Type B pancreatic cell (in vitro differentiated cells): ENCODE data around the gene KAZALD1. TPM values are rescaled to one million over a fixed set of nuclear protein-coding genes. Genes with fewer than 3 reads are reported as not detected.
A peak's percentile ranks its signal among the peaks of the same experiment; 100 is the strongest.

Source experiments
- DNase-seq: peaks from one replicate; pipeline ENCODE4 v3.0.0; 2021; ENCODE audit warnings: mixed read lengths; ENCODE audit not compliant: unreplicated experiment; ENCODE audit errors: extremely low spot score
- H3K27ac Mint-ChIP-seq: 2 replicates; pipeline ENCODE4 v1.8.0; 2021; ENCODE audit warnings: mild to moderate bottlenecking, mixed read lengths
- H3K27me3 Mint-ChIP-seq: 2 replicates; pipeline ENCODE4 v1.8.0; 2021; ENCODE audit warnings: mixed read lengths
- H3K36me3 Mint-ChIP-seq: 2 replicates; pipeline ENCODE4 v1.8.0; 2021; ENCODE audit warnings: mixed read lengths
- H3K4me1 Mint-ChIP-seq: one replicate; pipeline ENCODE4 v1.8.0; 2021; ENCODE audit warnings: mixed read lengths; ENCODE audit not compliant: unreplicated experiment
- H3K4me3 Mint-ChIP-seq: 2 replicates; pipeline ENCODE4 v1.8.0; 2021; ENCODE audit warnings: mild to moderate bottlenecking, mixed read lengths
- H3K9me3 Mint-ChIP-seq: 2 replicates; pipeline ENCODE4 v1.8.0; 2021; ENCODE audit warnings: mixed read lengths
- CTCF ChIP-seq: fragments of 200-600 bp; sonication (generic); conservative IDR thresholded peaks from 2 replicates; pipeline ENCODE4 v1.5.0; 2021; ENCODE audit warnings: antibody characterized with exemption, mild to moderate bottlenecking
- total RNA-seq: library from RNA; stranded (reverse); gene quantifications from 2 replicates; pipeline ENCODE4 v1.2.1, GENCODE V29; 2021; ENCODE audit warnings: low replicate concordance

The KAZALD1 gene
- total RNA-seq, 1 donor from 2014 or later: 17.1 TPM

GRCh38 chr10:101053516-101053915 is 8.3 kb upstream of the KAZALD1 start:
- no peak for DNase-seq
- no peak overlapping the region for H3K4me3 Mint-ChIP-seq
- peaks cover 4% of the 10 kb centered on the region for H3K36me3 Mint-ChIP-seq
- H3K27ac Mint-ChIP-seq: no peak overlapping the region
- peaks cover 38% of the 10 kb centered on the region for H3K27me3 Mint-ChIP-seq
- no peak for TF ChIP-seq CTCF
- H3K9me3 Mint-ChIP-seq: no peaks in the 10 kb centered on the region
- H3K4me1 Mint-ChIP-seq: peaks cover 12% of the 10 kb centered on the region

- no peak for DNase-seq
- Mint-ChIP-seq H3K4me1 (peaks cover 10% of the 10 kb centered on the region), H3K27me3 (peaks cover 30% of the 10 kb centered on the region), H3K36me3 (peaks cover 4% of the 10 kb centered on the region), H3K9me3 (no peaks in the 10 kb centered on the region), H3K4me3 (no peak overlapping the region), H3K27ac (no peak overlapping the region)
- no peak for TF ChIP-seq CTCF
These were observed 7.4 kb upstream of the KAZALD1 start for GRCh38 chr10:101054351-101054750.

- Mint-ChIP-seq H3K4me1 (peaks cover 16% of the 10 kb centered on the region), H3K27me3 (peaks cover 25% of the 10 kb centered on the region), H3K36me3 (peaks cover 4% of the 10 kb centered on the region), H3K9me3 (no peaks in the 10 kb centered on the region), H3K4me3 (no peak overlapping the region), H3K27ac (no peak overlapping the region)
- DNase-seq: no peak
- no peak for TF ChIP-seq CTCF
These were observed 6.9 kb upstream of the KAZALD1 start for GRCh38 chr10:101054876-101055275.

GRCh38 chr10:101055411-101055810 is 6.4 kb upstream of the KAZALD1 start:
- DNase-seq: no peak
- peaks cover 20% of the 10 kb centered on the region for H3K27me3 Mint-ChIP-seq
- no peaks in the 10 kb centered on the region for H3K9me3 Mint-ChIP-seq
- peaks cover 4% of the 10 kb centered on the region for H3K36me3 Mint-ChIP-seq
- TF ChIP-seq CTCF: peak; percentile 24
- H3K4me1 Mint-ChIP-seq: peaks cover 18% of the 10 kb centered on the region
- H3K27ac Mint-ChIP-seq: no peak overlapping the region
- no peak overlapping the region for H3K4me3 Mint-ChIP-seq

DNA sequence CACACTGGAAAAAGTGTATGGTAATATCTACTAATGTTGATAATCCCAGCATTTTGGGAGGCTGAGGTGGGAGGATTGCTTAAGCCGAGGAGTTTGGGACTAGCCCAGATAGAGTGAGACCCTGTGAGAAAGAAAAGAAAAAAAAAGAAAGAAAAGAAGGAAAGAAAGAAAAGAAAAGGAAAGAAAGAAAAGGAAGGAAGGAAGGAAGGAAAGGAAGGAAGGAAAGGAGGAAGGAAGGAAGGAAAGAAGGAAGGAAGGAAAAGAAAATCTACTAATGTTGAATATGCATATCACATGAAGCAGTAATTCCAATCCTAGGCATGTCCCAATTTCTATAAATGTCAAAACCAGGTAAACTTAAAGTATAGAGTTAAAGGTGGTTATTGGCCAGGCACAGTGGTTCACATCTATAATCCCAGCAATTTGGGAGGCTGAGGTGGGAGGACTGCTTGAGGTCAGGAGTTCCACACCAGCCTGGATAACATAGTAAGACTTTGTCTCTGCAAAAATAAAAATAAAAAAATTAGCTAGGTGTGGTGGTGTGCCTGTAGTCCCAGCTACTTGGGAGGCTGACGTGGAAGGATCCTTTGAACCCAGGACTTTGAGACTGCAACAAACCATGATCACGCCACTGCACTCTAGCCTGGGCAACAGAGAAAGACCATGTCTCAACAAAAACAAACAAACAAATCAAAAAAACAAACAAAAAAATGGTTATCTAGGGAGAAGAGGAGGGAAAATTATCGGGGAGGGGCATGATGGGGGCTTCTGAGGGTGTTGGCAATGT is 5.2 kb upstream of the KAZALD1 start:
- no peak for DNase-seq
- H3K36me3 Mint-ChIP-seq: peaks cover 4% of the 10 kb centered on the region
- H3K27ac Mint-ChIP-seq: no peak overlapping the region
- no peak overlapping the region for H3K4me3 Mint-ChIP-seq
- H3K9me3 Mint-ChIP-seq: no peaks in the 10 kb centered on the region
- H3K27me3 Mint-ChIP-seq: peaks cover 8% of the 10 kb centered on the region
- no peak for TF ChIP-seq CTCF
- peaks cover 13% of the 10 kb centered on the region for H3K4me1 Mint-ChIP-seq
